H1 (cell line): Measurements from ENCODE around the gene SUCLG2. TPM values are rescaled to one million over a fixed set of nuclear protein-coding genes. Genes with fewer than 3 reads are reported as not detected.

Source experiments
- ASH2L ChIP-seq: fragments of 200-600, 300-600 bp; sonication (generic); IDR thresholded peaks from one replicate; pipeline ENCODE4 v1.7.1; 2017; ENCODE audit warnings: low read length
- BRCA1 ChIP-seq: IDR thresholded peaks from 2 replicates; pipeline ENCODE4 v1.6.1; 2012; ENCODE audit warnings: low read depth, low read length, improper control_type of control experiment
- CHD7 ChIP-seq: fragments of 300-600 bp; sonication (generic); IDR thresholded peaks from 2 replicates; pipeline ENCODE4 v1.7.1; 2012; ENCODE audit warnings: low read length, moderate library complexity, mild to moderate bottlenecking, inconsistent platforms; ENCODE audit not compliant: insufficient replicate concordance
- CTBP2 ChIP-seq: IDR thresholded peaks from 2 replicates; pipeline ENCODE4 v1.7.0; 2011; ENCODE audit warnings: borderline replicate concordance, mild to moderate bottlenecking, moderate library complexity, mixed read lengths, low read length; ENCODE audit not compliant: insufficient read depth, insufficient read length
- EGR1 ChIP-seq: IDR thresholded peaks from 2 replicates; pipeline ENCODE4 v1.6.1; 2011; ENCODE audit warnings: low read depth, low read length, borderline replicate concordance
- EP300 ChIP-seq, 2 experiments: IDR thresholded peaks; 1 replicate in 1 of 2; 2 replicates in 1 of 2; pipeline ENCODE4 v1.6.1; 2011 to 2012; ENCODE audit warnings: low read depth in 2 of 2, low read length in 2 of 2, mild to moderate bottlenecking in 2 of 2, borderline replicate concordance in 1 of 2, inconsistent platforms in 1 of 2, moderate library complexity in 1 of 2
- EZH2 ChIP-seq: fragments of 200-600 bp; sonication (generic); IDR thresholded peaks from 2 replicates; pipeline ENCODE4 v1.7.1; 2012; ENCODE audit warnings: low read depth, mild to moderate bottlenecking, moderate library complexity, low read length, inconsistent platforms; ENCODE audit not compliant: severe bottlenecking
- PHF8 ChIP-seq: fragments of 200-600 bp; sonication (generic); conservative IDR thresholded peaks from 2 replicates; pipeline ENCODE4 v1.7.1; 2012; ENCODE audit warnings: low read depth, mild to moderate bottlenecking, inconsistent platforms, low read length, moderate library complexity
- RXRA ChIP-seq: IDR thresholded peaks from 2 replicates; pipeline ENCODE4 v1.6.1; 2011; ENCODE audit warnings: low read depth, mild to moderate bottlenecking, low read length, moderate library complexity; ENCODE audit not compliant: insufficient read depth
- polyA plus RNA-seq, 7 experiments: library from polyadenylated mRNA; depleted of rRNA in 3 of 7; stranded (reverse) in 5 of 7; unstranded in 2 of 7; fragments of >200 nt in 5 of 7; fragments of 200-250 nt in 2 of 7; gene quantifications; 1 replicate in 5 of 7; 2 replicates in 1 of 7; 4 replicates in 1 of 7; pipeline versions ENCODE4 v1.2.1 to v1.2.3, GENCODE V29; 2011 to 2013; ENCODE audit warnings: missing spikeins in 2 of 7, mixed read lengths in 2 of 7
- total RNA-seq: library from RNA; stranded (reverse); fragmentation: NEBNext Ultra II Directional; extraction: Animal tissue kit (Norgen Biotek cat#: 25700); gene quantifications from 2 replicates; pipeline ENCODE4 v1.2.1, GENCODE V29; 2021

The SUCLG2 gene
- total and polyA plus RNA-seq, 2 of the 8 experiments (the other 6 are each of a cell fraction or from before 2014, with no cell fraction given): 12.9 to 46.2 TPM

GRCh38 chr3:67691926-67692325, 37.5 kb upstream of the SUCLG2 start (continued):
- TF ChIP-seq CHD7 (no peak), PHF8 (no peak), ASH2L (no peak), EGR1 (no peak), BRCA1 (no peak), RXRA (no peak), CTBP2 (no peak), EP300 (IDR thresholded peaks at IDR 0.05; ENCODE audit: borderline replicate concordance in 1 of 2, low read depth in 2 of 2, low read length in 2 of 2) (no peak), EZH2 (no peak)
